CD4-positive, CD25-positive, alpha-beta regulatory T cell (primary cell): ENCODE measurements around the gene PLEKHA8. TPM values are rescaled to one million over a fixed set of nuclear protein-coding genes. Genes with fewer than 3 reads are reported as not detected.

Experiments
- ATAC-seq, 2 donors: fragments of 150-1000 bp; cut with Tn5 transposase; one replicate each; pipeline ENCODE4 v1.10.0; 2021; ENCODE audit warnings: low read depth in 2 of 2, moderate number of reproducible peaks in 2 of 2, moderate library complexity in 1 of 2
- DNase-seq, 3 donors: peaks; one replicate each; pipeline versions ENCODE4 v3.0.0 to v3.0.0-alpha.2; 2012 to 2022; ENCODE audit warnings: mixed read lengths in 1 of 3
- H3K27ac ChIP-seq: one replicate; pipeline ENCODE4 v1.7.0; 2013; ENCODE audit warnings: mild to moderate bottlenecking, low read length; ENCODE audit not compliant: insufficient read depth, poor library complexity, severe bottlenecking
- H3K27me3 ChIP-seq: one replicate; pipeline ENCODE4 v1.7.0; 2013; ENCODE audit warnings: low read length; ENCODE audit not compliant: control insufficient read depth, insufficient read depth
- H3K36me3 ChIP-seq: one replicate; pipeline ENCODE4 v1.7.0; 2013; ENCODE audit warnings: mild to moderate bottlenecking, low read length, moderate library complexity; ENCODE audit not compliant: control insufficient read depth, insufficient read depth
- H3K4me1 ChIP-seq: 2 replicates; pipeline ENCODE4 v1.7.0; 2013; ENCODE audit warnings: mild to moderate bottlenecking, low read length; ENCODE audit not compliant: insufficient read depth, control insufficient read depth, poor library complexity, severe bottlenecking
- H3K4me3 ChIP-seq: one replicate; pipeline ENCODE4 v1.7.0; 2013; ENCODE audit warnings: low read depth, mild to moderate bottlenecking, low read length, moderate library complexity
- H3K9me3 ChIP-seq, 2 experiments: 1 replicate in 1 of 2; 2 replicates in 1 of 2; pipeline ENCODE4 v1.7.0; 2013; ENCODE audit warnings: low read length in 2 of 2, mild to moderate bottlenecking in 1 of 2, moderate library complexity in 1 of 2; ENCODE audit not compliant: control insufficient read depth in 2 of 2
- H3K27ac Mint-ChIP-seq, 3 donors: one replicate each; pipeline ENCODE4 v1.8.0; 2020 to 2022; ENCODE audit warnings: mild to moderate bottlenecking in 3 of 3, mixed read lengths in 3 of 3, moderate library complexity in 2 of 3
- H3K27me3 Mint-ChIP-seq: one replicate; pipeline ENCODE4 v1.8.0; 2022; ENCODE audit warnings: mild to moderate bottlenecking, mixed read lengths
- H3K36me3 Mint-ChIP-seq: one replicate; pipeline ENCODE4 v1.8.0; 2020; ENCODE audit warnings: mixed read lengths
- H3K4me1 Mint-ChIP-seq, 4 donors: one replicate each; pipeline ENCODE4 v1.8.0; 2020 to 2022; ENCODE audit warnings: mixed read lengths in 4 of 4, mild to moderate bottlenecking in 1 of 4
- H3K4me3 Mint-ChIP-seq, 4 donors: one replicate each; pipeline ENCODE4 v1.8.0; 2020 to 2022; ENCODE audit warnings: mild to moderate bottlenecking in 4 of 4, mixed read lengths in 4 of 4, moderate library complexity in 3 of 4
- H3K9me3 Mint-ChIP-seq, 7 donors: one replicate each; pipeline ENCODE4 v1.8.0; 2020 to 2022; ENCODE audit warnings: mixed read lengths in 7 of 7, mild to moderate bottlenecking in 3 of 7, moderate library complexity in 2 of 7
- polyA plus RNA-seq, 4 donors: library from polyadenylated mRNA; unstranded; fragments of 300-500 nt; fragmentation: Illumina TruSeq; gene quantifications; one replicate each; pipeline ENCODE4 v1.2.3, GENCODE V29; 2021
- total RNA-seq: library from RNA; stranded (reverse); gene quantifications from one replicate; pipeline ENCODE4 v1.2.3, GENCODE V29; 2022

PLEKHA8 gene
- total and polyA plus RNA-seq, 5 donors from 2014 or later: 3.1 to 15.2 (median 8.0) TPM

DNA sequence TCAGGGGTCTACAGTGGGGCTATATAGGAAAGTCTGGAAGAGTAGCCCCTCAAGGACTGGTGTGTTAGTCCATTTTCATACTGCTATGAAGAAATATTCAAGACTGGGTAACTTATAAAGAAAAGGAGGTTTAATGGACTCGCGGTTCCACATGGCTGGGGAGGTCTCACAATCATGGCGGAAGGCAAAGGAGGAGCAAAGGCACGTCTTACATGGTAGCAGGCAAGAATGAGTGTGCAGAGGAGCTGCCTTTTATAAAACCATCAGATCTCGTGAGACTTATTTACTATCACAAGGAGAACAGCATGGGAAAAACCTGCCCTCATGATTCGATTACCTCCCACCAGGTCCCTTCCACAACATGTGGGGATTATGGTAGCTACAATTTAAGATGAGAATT, 4.7 kb upstream of the PLEKHA8 start:
- H3K27ac ChIP-seq: no peak overlapping the region
- no peak for ATAC-seq
- H3K36me3 ChIP-seq: peaks cover under 1% of the 10 kb centered on the region
- Mint-ChIP-seq H3K27me3 (no peaks in the 10 kb centered on the region), H3K27ac (peak overlapping the region in 1 of 3 donors; percentile 19), H3K4me3 (peak overlapping the region in 2 of 4 donors; percentile 36 to 81), H3K9me3 (no peaks in the 10 kb centered on the region), H3K4me1 (peaks cover 14 to 46% (median 43%) of the 10 kb centered on the region in 4 donors), H3K36me3 (peaks cover 5% of the 10 kb centered on the region)
- peaks cover 24% of the 10 kb centered on the region for H3K4me1 ChIP-seq
- no peak overlapping the region for H3K4me3 ChIP-seq
- no peaks in the 10 kb centered on the region for H3K27me3 ChIP-seq
- H3K9me3 ChIP-seq: no peaks in the 10 kb centered on the region
- no peak for DNase-seq

GRCh38 chr7:30026229-30027064, 1.8 kb upstream of the PLEKHA8 start, which contains the start of gene FKBP14:
FKBP14 (minus strand) TSS chr7:30026702; CDS start chr7:30026508, 194 bp downstream.
- H3K9me3 ChIP-seq: no peaks in the 10 kb centered on the region
- DNase-seq (peak; percentile 87 to 99 (median 91)), ATAC-seq (peak; percentile 84 to 89)
- Mint-ChIP-seq H3K9me3 (no peaks in the 10 kb centered on the region), H3K36me3 (peaks cover 3% of the 10 kb centered on the region), H3K4me1 (peaks cover 14 to 40% (median 36%) of the 10 kb centered on the region in 4 donors), H3K27me3 (no peaks in the 10 kb centered on the region), H3K4me3 (peak within 1 kb of the TSS in 2 of 4 donors; percentile 93 to 97), H3K27ac (peak within 1 kb of the TSS; percentile 87 to 94 (median 90))
- peak within 1 kb of the TSS; percentile 100 for H3K4me3 ChIP-seq
- H3K4me1 ChIP-seq: peaks cover 42% of the 10 kb centered on the region
- no peaks in the 10 kb centered on the region for H3K36me3 ChIP-seq
- no peaks in the 10 kb centered on the region for H3K27me3 ChIP-seq
- H3K27ac ChIP-seq: peak within 1 kb of the TSS; percentile 83

DNA sequence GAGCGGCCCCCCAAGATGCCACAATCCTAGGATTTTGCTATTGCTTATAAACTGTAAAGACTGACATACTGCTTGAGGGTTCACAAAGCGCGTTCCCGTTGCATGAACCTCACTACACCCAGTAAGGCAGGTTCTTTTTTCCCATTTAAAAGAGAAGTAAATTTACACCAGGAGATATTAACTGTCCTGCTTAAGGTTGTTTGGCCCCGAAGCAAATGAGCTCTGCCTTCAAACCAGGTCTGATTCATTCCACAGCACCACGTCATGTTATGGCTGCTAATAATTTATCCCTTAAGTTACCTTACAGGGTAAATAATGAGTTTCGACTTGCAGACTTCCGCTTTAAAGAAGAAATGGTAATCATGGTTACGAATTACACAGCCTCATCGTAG, 1.2 kb upstream of the PLEKHA8 start:
- peak overlapping the region; percentile 100 for H3K4me3 ChIP-seq
- Mint-ChIP-seq H3K4me3 (peak overlapping the region in 2 of 4 donors; percentile 93 to 97), H3K9me3 (no peaks in the 10 kb centered on the region), H3K36me3 (peaks cover 3% of the 10 kb centered on the region), H3K27me3 (no peaks in the 10 kb centered on the region), H3K4me1 (peaks cover 14 to 40% (median 36%) of the 10 kb centered on the region in 4 donors), H3K27ac (peak overlapping the region; percentile 64 to 94 (median 87))
- no peaks in the 10 kb centered on the region for H3K36me3 ChIP-seq
- ATAC-seq (peak; percentile 29 to 52), DNase-seq (peak; percentile 27 to 74 (median 71))
- no peaks in the 10 kb centered on the region for H3K27me3 ChIP-seq
- H3K4me1 ChIP-seq: peaks cover 42% of the 10 kb centered on the region
- peak overlapping the region; percentile 83 for H3K27ac ChIP-seq
- H3K9me3 ChIP-seq: no peaks in the 10 kb centered on the region

DNA sequence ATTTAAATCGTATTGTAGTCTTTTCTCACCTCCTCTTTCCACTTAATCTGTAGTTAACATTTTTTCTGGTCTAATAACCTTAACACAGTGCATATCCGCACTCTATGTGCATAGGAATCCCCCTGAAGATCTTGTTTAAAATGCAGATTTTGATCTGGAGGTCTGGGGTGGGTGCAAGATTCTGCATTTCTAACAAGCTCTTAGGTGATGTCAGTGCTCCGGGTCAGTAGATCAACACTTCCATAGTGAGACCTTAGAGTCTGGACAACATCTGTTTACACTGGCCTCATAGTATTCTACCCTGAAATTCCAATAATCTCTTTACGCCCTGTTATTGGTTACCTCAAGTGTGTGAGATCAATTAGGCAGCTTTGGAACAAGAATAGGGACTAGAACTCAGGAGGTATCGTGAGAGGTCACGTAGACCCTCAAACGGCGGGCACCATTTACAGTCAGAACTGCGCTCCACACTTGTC, 434 bp upstream of the PLEKHA8 start:
- Histone ChIP-seq H3K27me3 (no peaks in the 10 kb centered on the region), H3K4me3 (peak overlapping the region; percentile 100), H3K4me1 (peaks cover 42% of the 10 kb centered on the region), H3K36me3 (no peaks in the 10 kb centered on the region), H3K9me3 (no peaks in the 10 kb centered on the region), H3K27ac (peak overlapping the region; percentile 83)
- no peak for DNase-seq
- Mint-ChIP-seq H3K27me3 (no peaks in the 10 kb centered on the region), H3K4me1 (peaks cover 20 to 45% (median 38%) of the 10 kb centered on the region in 4 donors), H3K4me3 (peak overlapping the region in 2 of 4 donors; percentile 93 to 97), H3K9me3 (no peaks in the 10 kb centered on the region), H3K27ac (peak overlapping the region; percentile 46 to 94 (median 87)), H3K36me3 (peaks cover 3% of the 10 kb centered on the region)
- no peak for ATAC-seq

DNA sequence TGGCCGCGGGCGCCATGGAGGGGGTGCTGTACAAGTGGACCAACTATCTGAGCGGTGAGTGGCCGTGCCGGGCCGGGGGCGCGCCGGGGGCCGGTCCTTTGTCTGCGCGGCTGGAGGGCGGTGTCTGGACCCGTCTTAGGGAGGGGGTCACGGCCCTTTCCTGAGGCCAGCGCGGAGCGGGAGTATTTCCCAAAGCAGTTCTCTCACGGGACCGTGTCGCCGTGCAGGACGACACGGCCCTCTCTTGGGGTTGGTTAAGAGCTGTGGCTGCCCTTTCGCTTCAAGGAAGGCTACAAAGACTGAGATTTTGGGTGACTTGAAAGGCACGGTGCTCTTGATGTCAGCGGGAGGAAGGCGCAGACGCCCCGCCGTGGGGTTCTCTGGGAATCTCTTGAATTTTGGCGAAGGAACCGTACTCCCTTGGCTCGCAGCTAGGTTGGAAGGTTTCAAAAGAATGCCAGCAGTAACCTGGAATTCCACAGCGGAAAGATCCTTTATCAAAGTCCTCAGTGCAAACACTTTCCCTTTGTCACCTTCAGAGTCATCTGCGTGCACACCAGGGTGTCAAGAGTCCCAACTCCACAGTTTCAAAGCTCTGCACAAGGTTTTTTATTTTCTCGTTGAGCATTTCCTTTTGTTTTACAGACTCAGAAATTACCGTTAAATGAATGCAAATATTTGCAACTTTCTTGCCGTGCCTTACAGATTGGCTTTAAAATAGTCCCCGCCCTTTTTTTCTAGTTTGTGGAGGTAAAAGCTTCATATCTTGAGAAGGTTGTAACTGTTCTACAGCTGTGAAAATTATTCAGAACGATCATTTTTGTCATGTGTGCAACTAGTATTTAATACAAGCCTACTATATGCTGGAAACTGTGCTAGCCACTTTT, 780 bp downstream of the PLEKHA8 start:
- Mint-ChIP-seq H3K27ac (peak overlapping the region in 1 of 3 donors; percentile 6), H3K36me3 (no peaks in the 10 kb centered on the region), H3K4me1 (peaks cover 20 to 36% (median 30%) of the 10 kb centered on the region in 4 donors), H3K27me3 (no peaks in the 10 kb centered on the region), H3K9me3 (no peaks in the 10 kb centered on the region), H3K4me3 (no peak overlapping the region)
- Histone ChIP-seq H3K36me3 (no peaks in the 10 kb centered on the region), H3K27me3 (no peaks in the 10 kb centered on the region), H3K27ac (peak overlapping the region; percentile 83), H3K4me3 (peak overlapping the region; percentile 86), H3K9me3 (no peaks in the 10 kb centered on the region), H3K4me1 (peaks cover 42% of the 10 kb centered on the region)
- ATAC-seq: no peak
- DNase-seq: peak in 2 of 3 donors; percentile 51 to 66

DNA sequence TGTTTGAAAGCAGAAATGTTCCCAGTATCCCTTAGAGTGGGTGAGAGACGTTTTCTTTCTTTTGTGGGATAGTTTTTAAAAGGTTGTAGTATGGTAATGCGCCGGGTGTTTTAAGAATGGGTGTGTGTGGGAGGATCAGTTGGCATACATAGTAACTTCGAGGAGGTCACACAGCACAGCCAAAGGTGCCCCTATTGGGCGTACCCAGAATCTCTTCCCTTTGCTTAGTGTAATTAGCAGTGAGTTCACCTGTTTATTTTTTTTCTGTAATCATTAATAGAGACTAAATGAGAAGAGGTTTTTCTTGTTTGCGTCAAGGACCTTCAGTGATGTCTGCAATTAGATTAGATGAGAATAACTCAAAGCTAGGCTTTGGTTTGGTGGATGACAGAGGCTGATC, 1.5 kb downstream of the PLEKHA8 start:
- peaks cover 39% of the 10 kb centered on the region for H3K4me1 ChIP-seq
- H3K36me3 Mint-ChIP-seq: no peaks in the 10 kb centered on the region
- H3K4me3 ChIP-seq: peak overlapping the region; percentile 86

More for the DNA sequence above, 1.5 kb downstream of the PLEKHA8 start:
- H3K9me3 ChIP-seq: no peaks in the 10 kb centered on the region
- H3K27me3 Mint-ChIP-seq: no peaks in the 10 kb centered on the region
- H3K27me3 ChIP-seq: no peaks in the 10 kb centered on the region
- ATAC-seq (no peak), DNase-seq (peak in 2 of 3 donors; percentile 22 to 56)
- no peak overlapping the region for H3K27ac ChIP-seq
- peaks cover 20 to 33% (median 26%) of the 10 kb centered on the region in 4 donors for H3K4me1 Mint-ChIP-seq
- H3K9me3 Mint-ChIP-seq: no peaks in the 10 kb centered on the region
- H3K36me3 ChIP-seq: no peaks in the 10 kb centered on the region
- H3K4me3 Mint-ChIP-seq: no peak overlapping the region
- peak overlapping the region in 1 of 3 donors; percentile 2 for H3K27ac Mint-ChIP-seq
